Hepatocyte (in vitro differentiated cells): ENCODE data around the gene TBCD. TPM values are rescaled to one million over a fixed set of nuclear protein-coding genes. Genes with fewer than 3 reads are reported as not detected.
"Not testable (repeated sequence)": the region's sequence is repeated elsewhere in the genome, so short reads cannot be mapped to it uniquely, and the experiment has no call there.

Experiments used
- DNase-seq: peaks from one replicate; pipeline ENCODE4 v3.0.0-alpha.2; 2016; ENCODE audit warnings: low spot score
- H2AFZ ChIP-seq: fragments of 200-600 bp; sonication (generic); 2 replicates; pipeline ENCODE4 v1.6.0; 2016; ENCODE audit warnings: antibody characterized with exemption, mild to moderate bottlenecking
- H3K27ac ChIP-seq: fragments of 200-600 bp; sonication (generic); 2 replicates; pipeline ENCODE4 v1.5.1; 2016; ENCODE audit warnings: mild to moderate bottlenecking
- H3K27me3 ChIP-seq: fragments of 200-600 bp; sonication (generic); 2 replicates; pipeline ENCODE4 v1.6.1; 2016
- H3K36me3 ChIP-seq: fragments of 200-600 bp; sonication (generic); replicated peaks from 2 replicates; pipeline ENCODE4 v1.5.1; 2016; ENCODE audit warnings: low read depth; ENCODE audit not compliant: insufficient read depth
- H3K4me1 ChIP-seq: fragments of 200-600 bp; sonication (generic); 2 replicates; pipeline ENCODE4 v1.5.1; 2016; ENCODE audit warnings: mild to moderate bottlenecking, moderate library complexity; ENCODE audit not compliant: insufficient read depth
- H3K4me2 ChIP-seq: fragments of 200-600 bp; sonication (generic); 2 replicates; pipeline ENCODE4 v1.6.0; 2016
- H3K4me3 ChIP-seq: fragments of 200-600 bp; sonication (generic); 2 replicates; pipeline ENCODE4 v1.5.1; 2016; ENCODE audit warnings: mild to moderate bottlenecking
- H3K79me2 ChIP-seq: fragments of 200-600 bp; sonication (generic); 2 replicates; pipeline ENCODE4 v1.6.0; 2017; ENCODE audit warnings: mild to moderate bottlenecking
- H3K9me2 ChIP-seq: fragments of 200-600 bp; sonication (generic); replicated peaks from 2 replicates; pipeline ENCODE4 v1.6.0; 2017; ENCODE audit warnings: mild to moderate bottlenecking; ENCODE audit not compliant: insufficient read depth
- H3K9me3 ChIP-seq: fragments of 200-600 bp; sonication (generic); 2 replicates; pipeline ENCODE4 v1.5.1; 2016; ENCODE audit warnings: low read depth, mild to moderate bottlenecking
- H4K20me1 ChIP-seq: fragments of 200-600 bp; sonication (generic); 2 replicates; pipeline ENCODE4 v1.6.0; 2016; ENCODE audit warnings: mild to moderate bottlenecking; ENCODE audit not compliant: insufficient read depth, poor library complexity, severe bottlenecking
- EZH2 ChIP-seq: fragments of 200-600 bp; sonication (generic); IDR thresholded peaks from 2 replicates; pipeline ENCODE4 v1.6.1; 2016; ENCODE audit warnings: antibody characterized with exemption, mild to moderate bottlenecking, borderline replicate concordance
- EZH2phosphoT487 ChIP-seq: fragments of 200-600 bp; sonication (generic); IDR thresholded peaks from one replicate; pipeline ENCODE4 v1.6.1; 2018; ENCODE audit warnings: antibody characterized with exemption, mild to moderate bottlenecking, low read depth, moderate library complexity; ENCODE audit not compliant: unreplicated experiment, severe bottlenecking
- WGBS: methylation state at CpG from one replicate; pipeline ENCODE4 v1.1.6; 2016; ENCODE audit warnings: low lambda C conversion rate; ENCODE audit errors: missing lambda C conversion rate; 5-methylcytosine and 5-hydroxymethylcytosine counted together
- polyA plus RNA-seq: library from polyadenylated mRNA; unstranded; fragments of >200 nt; fragmentation: Nextera tagmentation; extraction: Ambion mirVana; gene quantifications from 2 replicates; pipeline ENCODE4 v1.2.1, GENCODE V29; 2016
- total RNA-seq: library from RNA; depleted of rRNA; stranded (reverse); fragments of >200 nt; gene quantifications from 2 replicates; pipeline ENCODE4 v1.2.3, GENCODE V29; 2014
- TF ChIP-seq, protein P1 (sequence below): fragments of 200-600 bp; sonication (generic); IDR thresholded peaks from 2 replicates; pipeline ENCODE4 v1.5.1; 2016; ENCODE audit warnings: antibody characterized with exemption, mild to moderate bottlenecking; ENCODE audit not compliant: poor library complexity

Gene TBCD
- total and polyA plus RNA-seq, 2 experiments from 2014 or later = 24.5 to 41.5 TPM

DNA sequence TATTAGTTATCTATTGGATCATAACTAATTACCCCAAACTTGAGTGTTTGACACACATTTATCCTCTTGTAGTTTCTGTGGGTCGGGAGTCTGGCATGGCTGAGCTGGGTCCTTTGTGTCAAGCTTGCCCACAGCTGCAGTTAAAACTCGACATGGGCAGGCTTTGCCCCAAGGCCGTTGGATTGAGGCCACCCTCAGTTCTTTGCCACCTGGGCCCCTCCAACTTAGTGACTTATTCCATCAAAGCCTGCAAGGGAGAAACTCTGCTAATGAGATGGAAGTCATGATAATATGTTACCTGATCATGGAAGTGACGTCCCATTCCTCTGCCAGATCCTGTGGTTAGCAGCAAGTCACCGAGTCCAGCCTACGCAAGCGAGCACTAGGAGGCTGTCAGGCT lies 17.2 kb downstream of the TBCD start:
- Histone ChIP-seq H3K9me3 (no peaks in the 10 kb centered on the region), H3K9me2 (no peaks in the 10 kb centered on the region), H3K4me1 (no peaks in the 10 kb centered on the region), H3K4me3 (no peak overlapping the region), H3K36me3 (no peaks in the 10 kb centered on the region), H3K27ac (no peak overlapping the region), H4K20me1 (no peaks in the 10 kb centered on the region), H3K4me2 (no peak overlapping the region), H3K79me2 (no peaks in the 10 kb centered on the region), H2AFZ (no peak overlapping the region), H3K27me3 (no peaks in the 10 kb centered on the region)
- DNase-seq = no peak
- WGBS = 90% methylated on average over 7 of the region's 7 CpGs
- TF ChIP-seq EZH2 = no peak
- TF ChIP-seq EZH2phosphoT487 = no peak
- TF ChIP-seq, protein P1, sequence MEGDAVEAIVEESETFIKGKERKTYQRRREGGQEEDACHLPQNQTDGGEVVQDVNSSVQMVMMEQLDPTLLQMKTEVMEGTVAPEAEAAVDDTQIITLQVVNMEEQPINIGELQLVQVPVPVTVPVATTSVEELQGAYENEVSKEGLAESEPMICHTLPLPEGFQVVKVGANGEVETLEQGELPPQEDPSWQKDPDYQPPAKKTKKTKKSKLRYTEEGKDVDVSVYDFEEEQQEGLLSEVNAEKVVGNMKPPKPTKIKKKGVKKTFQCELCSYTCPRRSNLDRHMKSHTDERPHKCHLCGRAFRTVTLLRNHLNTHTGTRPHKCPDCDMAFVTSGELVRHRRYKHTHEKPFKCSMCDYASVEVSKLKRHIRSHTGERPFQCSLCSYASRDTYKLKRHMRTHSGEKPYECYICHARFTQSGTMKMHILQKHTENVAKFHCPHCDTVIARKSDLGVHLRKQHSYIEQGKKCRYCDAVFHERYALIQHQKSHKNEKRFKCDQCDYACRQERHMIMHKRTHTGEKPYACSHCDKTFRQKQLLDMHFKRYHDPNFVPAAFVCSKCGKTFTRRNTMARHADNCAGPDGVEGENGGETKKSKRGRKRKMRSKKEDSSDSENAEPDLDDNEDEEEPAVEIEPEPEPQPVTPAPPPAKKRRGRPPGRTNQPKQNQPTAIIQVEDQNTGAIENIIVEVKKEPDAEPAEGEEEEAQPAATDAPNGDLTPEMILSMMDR = no peak

DNA sequence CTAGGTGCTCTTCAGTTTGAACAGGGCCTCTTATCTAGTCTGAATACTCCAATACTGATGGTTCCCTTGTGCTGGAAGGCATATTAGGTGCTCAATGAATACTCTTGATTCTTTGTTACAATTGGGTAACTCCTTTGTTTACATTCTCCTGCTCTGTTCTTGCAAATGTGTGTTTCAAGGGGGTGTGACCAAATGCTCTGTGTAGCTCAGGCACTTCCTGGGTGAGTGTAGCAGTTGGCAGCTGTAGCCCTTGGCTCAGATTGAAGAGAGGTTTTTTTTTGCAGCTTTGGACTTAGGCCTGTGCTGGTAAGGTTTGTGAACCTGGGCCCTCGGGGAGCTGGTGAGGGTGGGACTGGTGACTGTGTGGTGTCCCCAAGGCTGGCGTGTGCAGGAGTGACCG lies 20.2 kb downstream of the TBCD start:
- H3K36me3 ChIP-seq = no peaks in the 10 kb centered on the region
- peaks cover 2% of the 10 kb centered on the region for H3K4me1 ChIP-seq
- H3K9me3 ChIP-seq = no peaks in the 10 kb centered on the region
- no peak overlapping the region for H3K27ac ChIP-seq
- H3K27me3 ChIP-seq = no peaks in the 10 kb centered on the region
- H4K20me1 ChIP-seq = no peaks in the 10 kb centered on the region
- H3K9me2 ChIP-seq = no peaks in the 10 kb centered on the region
- H3K4me3 ChIP-seq = no peak overlapping the region
- no peak overlapping the region for H3K4me2 ChIP-seq
- no peak for DNase-seq
- no peaks in the 10 kb centered on the region for H3K79me2 ChIP-seq
- no peak overlapping the region for H2AFZ ChIP-seq
- 88% methylated on average over 3 of the region's 3 CpGs for WGBS
- TF ChIP-seq, protein P1 = no peak
- TF ChIP-seq EZH2phosphoT487 (no peak), EZH2 (no peak)

DNA sequence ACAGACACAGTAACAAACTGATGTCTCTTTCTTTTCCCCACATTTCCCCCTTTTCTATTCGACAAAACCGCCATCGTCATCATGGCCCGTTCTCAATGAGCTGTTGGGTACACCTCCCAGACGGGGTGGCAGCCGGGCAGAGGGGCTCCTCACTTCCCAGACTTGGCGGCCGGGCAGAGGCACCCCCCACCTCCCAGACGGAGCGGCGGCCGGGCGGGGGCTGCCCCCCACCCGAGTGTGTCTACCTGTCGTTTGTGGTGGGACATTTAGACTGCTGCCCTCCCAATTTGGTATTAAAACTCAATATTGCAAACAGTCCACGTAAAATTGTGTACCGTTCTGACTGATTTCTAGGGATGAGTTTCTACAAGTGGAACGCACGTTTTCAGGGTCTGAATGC lies 22.6 kb downstream of the TBCD start:
- H3K4me3 ChIP-seq, H3K4me2 ChIP-seq: not testable (repeated sequence)
- WGBS = 93% methylated on average over 19 of the region's 19 CpGs

DNA sequence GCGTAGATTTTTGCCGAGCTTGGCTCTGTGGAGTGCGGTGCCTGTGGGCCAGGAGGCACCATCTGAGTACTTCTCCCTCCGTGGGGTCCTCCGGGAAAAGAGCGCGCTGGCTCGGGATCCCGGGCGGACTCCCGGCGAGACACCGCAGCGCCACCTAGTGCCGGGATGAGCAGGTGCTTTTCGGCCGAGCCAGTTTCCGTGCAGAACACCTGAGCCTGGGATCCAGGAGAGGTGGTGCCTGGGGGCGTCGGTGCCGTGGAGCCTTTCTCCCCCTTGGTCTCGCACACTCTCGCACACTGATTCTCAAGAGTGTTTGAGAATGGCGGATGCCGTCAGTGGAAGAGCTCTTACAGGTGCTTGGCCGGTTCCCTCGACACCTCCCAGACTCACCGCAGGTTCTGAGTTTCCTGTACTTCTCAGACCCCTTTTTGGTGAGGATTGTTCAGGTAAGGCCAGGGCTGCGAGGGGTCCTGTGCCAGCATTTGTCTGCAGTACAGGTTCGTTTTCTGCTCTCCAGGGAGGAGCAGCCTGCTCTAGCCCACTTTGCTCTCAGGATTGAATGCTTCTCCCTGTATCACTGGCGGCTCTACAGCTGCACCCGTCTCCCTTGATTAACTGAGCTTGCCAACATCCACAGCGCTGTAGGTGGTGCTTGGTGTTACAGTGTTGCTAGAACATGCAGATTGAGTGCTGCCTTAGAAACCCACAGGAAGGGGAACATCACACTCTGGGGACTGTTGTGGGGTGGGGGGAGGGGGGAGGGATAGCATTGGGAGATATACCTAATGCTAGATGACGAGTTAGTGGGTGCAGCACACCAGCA lies 23.3 kb downstream of the TBCD start:
- no peak overlapping the region for H2AFZ ChIP-seq
- H4K20me1 ChIP-seq = no peaks in the 10 kb centered on the region
- H3K27me3 ChIP-seq = no peaks in the 10 kb centered on the region
- H3K4me2 ChIP-seq = peak overlapping the region; percentile 59
- WGBS = 57% methylated on average over 34 of the region's 34 CpGs
- no peak for TF ChIP-seq EZH2
- TF ChIP-seq, protein P1 = peak; percentile 81
- H3K79me2 ChIP-seq = no peaks in the 10 kb centered on the region
- H3K4me1 ChIP-seq = peaks cover 2% of the 10 kb centered on the region
- H3K27ac ChIP-seq = no peak overlapping the region
- no peak overlapping the region for H3K4me3 ChIP-seq
- H3K9me3 ChIP-seq = no peaks in the 10 kb centered on the region
- no peaks in the 10 kb centered on the region for H3K9me2 ChIP-seq
- DNase-seq = peak; percentile 74
- no peaks in the 10 kb centered on the region for H3K36me3 ChIP-seq

More for the DNA sequence above, 22.6 kb downstream of the TBCD start:
- not testable (repeated sequence) for H3K9me2 ChIP-seq, H3K27me3 ChIP-seq, H4K20me1 ChIP-seq, H3K36me3 ChIP-seq, H3K79me2 ChIP-seq, DNase-seq, H3K4me1 ChIP-seq, H2AFZ ChIP-seq, H3K27ac ChIP-seq, H3K9me3 ChIP-seq
